ENCODE measurements around the gene SAMD10.

The SAMD10 gene

GRCh38 chr20:63953764-63954429 is 25.5 kb downstream of the SAMD10 start:
- no peak for DNase-seq (ENCODE audit: extremely low read depth, low read depth)
- no peak for TF ChIP-seq CTCF (IDR thresholded peaks at IDR 0.05; ENCODE audit: low read depth, low read length, missing control alignments)
- H3K4me3 ChIP-seq (replicated peaks; ENCODE audit: low read depth, low read length): peak overlapping the region; percentile 95

GRCh38 chr20:63952769-63953168 is 26.7 kb downstream of the SAMD10 start:
- no peak overlapping the region for H3K4me3 ChIP-seq (replicated peaks; ENCODE audit: low read depth, low read length)
- TF ChIP-seq CTCF (IDR thresholded peaks at IDR 0.05; ENCODE audit: low read depth, low read length, missing control alignments): no peak
- DNase-seq (ENCODE audit: extremely low read depth, low read depth): no peak

GRCh38 chr20:63952210-63952535 is 27.3 kb downstream of the SAMD10 start:
- TF ChIP-seq CTCF (IDR thresholded peaks at IDR 0.05; ENCODE audit: low read depth, low read length, missing control alignments): no peak
- no peak for DNase-seq (ENCODE audit: extremely low read depth, low read depth)
- no peak overlapping the region for H3K4me3 ChIP-seq (replicated peaks; ENCODE audit: low read depth, low read length)

- H3K4me3 ChIP-seq (replicated peaks; ENCODE audit: low read depth, low read length): no peak overlapping the region
- TF ChIP-seq CTCF (IDR thresholded peaks at IDR 0.05; ENCODE audit: low read depth, low read length, missing control alignments): no peak
- DNase-seq (ENCODE audit: extremely low read depth, low read depth): no peak
These were observed 27.8 kb downstream of the SAMD10 start for GRCh38 chr20:63951398-63952209.

GRCh38 chr20:63950701-63951397 is 28.6 kb downstream of the SAMD10 start:
- TF ChIP-seq CTCF (IDR thresholded peaks at IDR 0.05; ENCODE audit: low read depth, low read length, missing control alignments): no peak
- no peak overlapping the region for H3K4me3 ChIP-seq (replicated peaks; ENCODE audit: low read depth, low read length)
- no peak for DNase-seq (ENCODE audit: extremely low read depth, low read depth)

- no peak overlapping the region for H3K4me3 ChIP-seq (replicated peaks; ENCODE audit: low read depth, low read length)
- TF ChIP-seq CTCF (IDR thresholded peaks at IDR 0.05; ENCODE audit: low read depth, low read length, missing control alignments): no peak
- DNase-seq (ENCODE audit: extremely low read depth, low read depth): no peak
These were observed 31.6 kb downstream of the SAMD10 start for GRCh38 chr20:63947638-63948456.

Data from HFF-Myc (cell line).